VCaP (cell line): ENCODE results near the gene THRSP.
A peak's percentile ranks its signal among the peaks of the same experiment; 100 is the strongest.
"Not testable (repeated sequence)": the region's sequence is repeated elsewhere in the genome, so short reads cannot be mapped to it uniquely, and the experiment has no call there.

Experiments
- H3K27ac ChIP-seq: fragments of 450-650 bp; 2 replicates; pipeline ENCODE4 v1.5.1; 2017
- TF ChIP-seq, protein P1 (sequence below): fragments of 450-650 bp; conservative IDR thresholded peaks from 2 replicates; pipeline ENCODE4 v1.5.1; 2017; ENCODE audit warnings: mild to moderate bottlenecking, moderate library complexity

THRSP gene

DNA sequence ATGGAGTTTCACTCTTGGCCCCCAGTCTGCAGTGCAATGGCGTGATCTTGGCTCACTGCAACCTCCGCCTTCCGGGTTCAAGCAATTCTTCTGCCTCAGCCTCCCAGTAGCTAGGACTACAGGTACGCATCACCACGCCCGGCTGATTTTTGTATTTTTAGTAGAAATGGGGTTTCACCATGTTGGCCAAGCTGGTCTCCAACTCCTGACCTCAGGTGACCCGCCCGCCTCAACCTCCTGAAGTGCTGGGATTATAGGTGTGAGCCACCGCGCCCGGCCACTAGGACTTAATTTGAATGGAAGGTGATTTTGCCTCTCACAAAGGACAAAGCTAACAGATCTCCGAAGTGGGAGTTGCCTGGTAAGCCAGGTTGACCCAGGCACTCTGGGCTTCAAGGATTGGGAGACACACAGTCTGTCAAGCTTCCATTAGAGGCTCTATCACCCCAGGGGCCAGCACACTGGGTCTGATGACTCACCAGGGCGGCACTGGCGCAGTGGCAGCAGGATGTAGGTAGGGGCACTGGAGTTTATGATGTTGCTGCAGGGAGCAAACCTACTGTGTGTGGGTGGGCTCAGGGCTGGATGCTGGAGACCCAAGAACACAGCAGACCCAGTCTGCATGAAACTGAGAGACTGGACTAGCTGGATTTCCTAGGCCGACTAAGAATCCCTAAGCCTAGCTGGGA lies 22.8 kb upstream of the THRSP start:
- H3K27ac ChIP-seq = peak overlapping the region; percentile 71

DNA sequence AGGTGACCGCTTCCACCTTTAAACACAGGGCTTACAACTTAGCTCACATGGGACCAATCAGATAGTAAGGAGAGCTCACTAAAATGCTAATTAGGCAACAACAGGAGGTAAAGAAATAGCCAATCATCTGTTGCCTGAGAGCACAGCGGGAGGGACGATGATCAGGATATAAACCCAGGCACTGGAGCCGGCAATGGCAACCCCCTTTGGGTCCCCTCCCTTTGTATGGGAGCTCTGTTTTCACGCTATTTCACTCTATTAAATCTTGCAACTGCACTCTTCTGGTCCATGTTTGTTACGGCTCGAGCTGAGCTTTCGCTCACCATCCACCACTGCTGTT lies 22.3 kb upstream of the THRSP start:
- not testable (repeated sequence) for H3K27ac ChIP-seq

More for the DNA sequence above, 22.8 kb upstream of the THRSP start:
- TF ChIP-seq, protein P1, sequence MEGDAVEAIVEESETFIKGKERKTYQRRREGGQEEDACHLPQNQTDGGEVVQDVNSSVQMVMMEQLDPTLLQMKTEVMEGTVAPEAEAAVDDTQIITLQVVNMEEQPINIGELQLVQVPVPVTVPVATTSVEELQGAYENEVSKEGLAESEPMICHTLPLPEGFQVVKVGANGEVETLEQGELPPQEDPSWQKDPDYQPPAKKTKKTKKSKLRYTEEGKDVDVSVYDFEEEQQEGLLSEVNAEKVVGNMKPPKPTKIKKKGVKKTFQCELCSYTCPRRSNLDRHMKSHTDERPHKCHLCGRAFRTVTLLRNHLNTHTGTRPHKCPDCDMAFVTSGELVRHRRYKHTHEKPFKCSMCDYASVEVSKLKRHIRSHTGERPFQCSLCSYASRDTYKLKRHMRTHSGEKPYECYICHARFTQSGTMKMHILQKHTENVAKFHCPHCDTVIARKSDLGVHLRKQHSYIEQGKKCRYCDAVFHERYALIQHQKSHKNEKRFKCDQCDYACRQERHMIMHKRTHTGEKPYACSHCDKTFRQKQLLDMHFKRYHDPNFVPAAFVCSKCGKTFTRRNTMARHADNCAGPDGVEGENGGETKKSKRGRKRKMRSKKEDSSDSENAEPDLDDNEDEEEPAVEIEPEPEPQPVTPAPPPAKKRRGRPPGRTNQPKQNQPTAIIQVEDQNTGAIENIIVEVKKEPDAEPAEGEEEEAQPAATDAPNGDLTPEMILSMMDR = no peak

DNA sequence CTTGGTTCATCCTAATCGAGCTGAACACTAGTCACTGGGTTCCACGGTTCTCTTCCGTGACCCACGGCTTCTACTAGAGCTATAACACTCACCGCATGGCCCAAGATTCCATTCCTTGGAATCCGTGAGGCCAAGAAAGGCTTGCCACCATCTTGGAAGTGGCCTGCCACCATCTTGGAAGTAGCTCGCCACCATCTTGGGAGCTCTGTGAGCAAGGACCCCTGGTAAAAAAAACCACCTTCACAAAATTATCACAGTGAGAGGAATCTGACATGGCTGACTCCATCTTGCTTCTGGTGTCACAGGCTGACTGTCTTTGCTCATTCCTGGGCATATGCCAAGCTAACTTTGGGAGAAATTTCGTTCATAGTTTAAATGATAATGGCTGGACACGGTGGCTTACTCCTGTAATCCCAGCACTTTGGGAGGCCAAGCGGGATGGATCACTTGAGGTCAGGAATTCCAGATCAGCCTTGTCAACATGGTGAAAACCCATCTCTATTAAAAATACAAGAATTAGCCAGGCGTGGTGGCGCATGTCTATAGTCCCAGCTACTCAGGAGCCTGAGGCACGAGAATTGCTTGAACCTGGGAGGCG lies 21.7 kb upstream of the THRSP start:
- TF ChIP-seq, protein P1 = no peak
- no peak overlapping the region for H3K27ac ChIP-seq

DNA sequence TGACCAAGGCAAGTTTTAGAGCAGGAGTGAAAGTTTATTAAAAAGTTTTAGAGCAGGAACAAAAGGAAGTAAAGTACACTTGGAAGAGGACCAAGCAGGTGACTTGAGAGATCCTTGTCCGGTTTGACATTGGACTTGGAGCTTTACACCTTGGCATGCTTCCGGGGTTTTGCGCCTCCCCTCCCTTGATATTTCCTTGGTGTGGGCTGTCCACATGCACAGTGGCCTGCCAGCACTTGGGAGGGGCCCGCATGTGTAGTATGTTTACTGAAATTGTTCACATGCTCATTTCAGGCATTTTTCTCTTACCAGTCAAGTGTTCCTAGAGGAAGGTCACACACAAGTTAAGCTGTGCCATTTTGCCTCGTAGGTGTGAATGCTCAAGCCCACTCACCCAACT lies 19.0 kb upstream of the THRSP start:
- H3K27ac ChIP-seq = no peak overlapping the region
- TF ChIP-seq, protein P1 = no peak

DNA sequence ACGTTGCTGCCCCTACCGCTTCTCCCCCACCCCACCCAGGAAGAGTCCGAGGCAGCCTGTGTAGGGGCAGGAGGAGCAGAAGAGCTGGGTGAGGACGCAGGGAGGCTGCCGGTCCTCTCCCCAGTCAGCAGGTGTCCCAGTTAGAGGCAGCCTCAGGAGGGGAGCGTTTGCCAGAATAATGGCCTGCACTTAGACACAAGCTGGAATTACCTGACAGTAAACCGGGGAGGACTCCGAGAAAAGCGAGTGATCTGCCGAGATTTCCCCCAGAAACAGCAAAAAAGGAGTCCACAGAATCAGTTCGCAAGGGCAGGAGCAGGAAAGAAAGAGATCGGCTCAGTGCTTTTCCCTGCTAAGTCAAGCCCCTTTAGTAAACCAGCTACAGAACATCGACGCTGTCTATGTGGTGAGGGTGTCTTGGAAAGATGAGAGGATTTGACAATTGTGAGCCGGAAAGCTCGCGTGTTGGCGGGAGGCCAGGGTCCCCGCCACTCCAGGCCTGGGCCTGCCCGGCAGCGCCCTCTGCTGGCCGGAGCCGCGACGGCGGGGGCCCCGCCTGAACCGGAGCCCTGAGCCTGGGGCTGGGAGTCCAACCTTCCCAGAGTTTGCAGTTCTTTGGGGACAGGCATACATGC lies 17.7 kb upstream of the THRSP start:
- peak overlapping the region; percentile 82 for H3K27ac ChIP-seq
- TF ChIP-seq, protein P1 = peak; percentile 100

DNA sequence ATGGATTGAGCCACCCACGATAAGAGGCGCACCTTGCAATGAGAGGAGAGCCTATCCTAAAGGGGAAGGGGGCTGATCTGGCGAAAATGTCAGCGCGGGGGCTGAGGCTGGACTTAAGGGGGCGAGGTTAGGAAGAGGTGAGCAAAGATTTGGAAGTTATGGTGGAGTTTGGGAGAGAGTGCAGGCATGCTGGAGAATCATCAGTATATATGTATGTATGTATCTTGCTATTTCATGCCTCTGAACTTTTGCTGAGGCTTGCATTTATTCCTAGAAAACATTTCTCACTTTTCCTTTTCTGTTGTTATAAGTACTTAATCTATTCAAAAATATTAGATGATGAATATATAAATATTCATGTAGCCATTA lies 17.2 kb upstream of the THRSP start:
- TF ChIP-seq, protein P1 = no peak; the same call in none of the 2 replicates
- peak overlapping the region; percentile 82 for H3K27ac ChIP-seq

DNA sequence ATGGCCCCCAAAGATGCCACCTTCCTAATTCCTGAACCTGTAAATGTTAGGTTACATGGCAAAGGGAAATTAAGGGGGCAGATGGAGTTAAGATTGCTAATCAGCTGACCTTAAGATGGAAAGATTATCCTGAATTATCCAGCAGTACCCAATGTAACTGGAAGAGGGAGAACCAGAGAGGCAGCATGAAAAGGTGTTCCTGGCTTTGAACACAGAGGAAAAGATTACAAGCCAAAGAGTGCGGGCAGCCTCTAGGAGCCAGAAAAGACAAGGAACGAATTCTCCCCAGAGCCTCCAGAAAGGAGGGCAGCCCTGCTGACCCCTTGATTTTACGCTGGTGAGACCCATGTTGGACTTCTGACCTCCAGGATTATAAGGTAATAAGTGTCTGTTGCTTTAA lies 15.1 kb upstream of the THRSP start:
- H3K27ac ChIP-seq = no peak overlapping the region
- TF ChIP-seq, protein P1 = no peak

DNA sequence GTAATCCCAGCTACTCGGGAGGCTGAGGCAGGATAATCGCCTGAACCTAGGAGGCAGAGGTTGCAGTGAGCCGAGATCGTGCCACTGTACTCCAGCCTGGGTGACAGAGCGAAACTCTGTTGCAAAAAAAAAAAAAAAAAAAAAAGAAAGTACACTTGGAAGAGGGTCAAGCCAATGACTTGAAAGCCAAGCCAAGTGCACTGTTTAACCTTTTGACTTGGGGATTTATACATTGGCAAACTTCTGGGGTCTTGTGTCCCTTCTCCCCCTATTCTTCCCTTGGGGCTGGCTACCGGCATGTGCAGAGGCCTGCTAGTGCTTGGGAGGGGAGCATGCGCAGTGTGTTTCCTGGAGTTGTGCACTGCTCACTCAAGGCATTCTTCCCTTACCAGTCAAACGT lies 14.3 kb upstream of the THRSP start:
- TF ChIP-seq, protein P1 = no peak
- H3K27ac ChIP-seq = no peak overlapping the region
